H1 (cell line): ENCODE results near the gene PTPA. TPM values are rescaled to one million over a fixed set of nuclear protein-coding genes. Genes with fewer than 3 reads are reported as not detected.
A peak's percentile ranks its signal among the peaks of the same experiment; 100 is the strongest.

Experiments used
- CTCF ChIA-PET: fragments of 300-600 bp; sonication (Branson Sonifier 250); formaldehyde crosslinking; loops from one replicate; lab custom pipeline; 2021; ENCODE audit not compliant: partially characterized antibody; lab: Charles Lee
- POLR2A ChIA-PET: fragments of 300-600 bp; sonication (Branson Sonifier 250); formaldehyde crosslinking; loops from one replicate; lab custom pipeline; 2021; ENCODE audit warnings: inconsistent platforms; ENCODE audit not compliant: partially characterized antibody; lab: Charles Lee
- DNase-seq, 2 experiments: peaks; one replicate each; pipeline versions ENCODE4 v3.0.0 to v3.0.0-alpha.2; 2010 to 2022; ENCODE audit warnings: low spot score in 2 of 2, low read depth in 1 of 2, mixed read lengths in 1 of 2
- FAIRE-seq: peaks from 2 replicates; lab custom pipeline; 2011; peaks lifted over from hg19 to GRCh38; lab: Jason Lieb, UNC
- H2AFZ ChIP-seq: 2 replicates; pipeline ENCODE4 v1.8.1; 2012; ENCODE audit warnings: low read length, inconsistent platforms
- H2AK5ac ChIP-seq: 2 replicates; pipeline ENCODE4 v1.6.1; 2013; ENCODE audit warnings: low read depth, low read length
- H2BK120ac ChIP-seq: replicated peaks from 2 replicates; pipeline ENCODE3; 2013; ENCODE audit warnings: low read depth, low read length, inconsistent platforms
- H2BK12ac ChIP-seq: 2 replicates; pipeline ENCODE4 v1.6.1; 2013; ENCODE audit warnings: low read depth, low read length
- H2BK15ac ChIP-seq: 2 replicates; pipeline ENCODE4 v1.6.1; 2013; ENCODE audit warnings: low read length
- H2BK20ac ChIP-seq: 2 replicates; pipeline ENCODE4 v1.6.1; 2013; ENCODE audit warnings: low read length
- H2BK5ac ChIP-seq: 2 replicates; pipeline ENCODE4 v1.6.1; 2013; ENCODE audit warnings: low read depth, low read length
- H3K14ac ChIP-seq: 2 replicates; pipeline ENCODE4 v1.6.1; 2013; ENCODE audit warnings: inconsistent platforms; ENCODE audit not compliant: insufficient read length
- H3K18ac ChIP-seq: 2 replicates; pipeline ENCODE4 v1.6.1; 2013; ENCODE audit warnings: low read length; ENCODE audit errors: extremely low read depth
- H3K23ac ChIP-seq: 2 replicates; pipeline ENCODE4 v1.6.1; 2013; ENCODE audit warnings: inconsistent platforms; ENCODE audit not compliant: insufficient read length
- H3K23me2 ChIP-seq: 2 replicates; pipeline ENCODE4 v1.6.1; 2013; ENCODE audit warnings: low read depth, low read length
- H3K27ac ChIP-seq: 2 replicates; pipeline ENCODE4 v1.6.1; 2011; ENCODE audit warnings: low read depth, low read length, inconsistent platforms
- H3K27me3 ChIP-seq, 4 experiments: replicated peaks in 1 of 4; 1 replicate in 1 of 4; 2 replicates in 3 of 4; pipeline versions ENCODE4 v1.6.1 to v1.8.1; 2011 to 2013; ENCODE audit warnings: low read length in 3 of 4, mild to moderate bottlenecking in 3 of 4, inconsistent platforms in 2 of 4, mixed read lengths in 2 of 4, moderate library complexity in 1 of 4; ENCODE audit not compliant: control insufficient read depth in 3 of 4, insufficient read depth in 3 of 4; ENCODE audit errors: extremely low read depth in 1 of 4
- H3K36me3 ChIP-seq, 4 experiments: 2 replicates each; pipeline versions ENCODE4 v1.6.1 to v1.8.1; 2011 to 2013; ENCODE audit warnings: mild to moderate bottlenecking in 4 of 4, low read length in 3 of 4, moderate library complexity in 2 of 4, control low read depth in 1 of 4, inconsistent platforms in 1 of 4; ENCODE audit not compliant: insufficient read depth in 4 of 4, control insufficient read depth in 2 of 4
- H3K4ac ChIP-seq: replicated peaks from 2 replicates; pipeline ENCODE3; 2013; ENCODE audit warnings: low read length, low read depth, mixed read lengths, inconsistent platforms; ENCODE audit not compliant: insufficient read length
- H3K4me1 ChIP-seq, 4 experiments: replicated peaks in 1 of 4; 1 replicate in 1 of 4; 2 replicates in 3 of 4; pipeline versions ENCODE4 v1.6.1 to v1.8.1; 2011 to 2013; ENCODE audit warnings: low read length in 3 of 4, inconsistent platforms in 2 of 4, mixed read lengths in 1 of 4; ENCODE audit not compliant: insufficient read depth in 4 of 4, control insufficient read depth in 3 of 4
- H3K4me2 ChIP-seq, 2 experiments: 2 replicates each; pipeline versions ENCODE4 v1.6.1 to v1.8.1; 2011 to 2013; ENCODE audit warnings: low read depth in 2 of 2, low read length in 2 of 2, control low read depth in 1 of 2, inconsistent platforms in 1 of 2, mild to moderate bottlenecking in 1 of 2; ENCODE audit not compliant: insufficient read depth in 1 of 2
- H3K4me3 ChIP-seq, 4 experiments: fragments of 200-600, 300-600 bp in 1 of 4; sonication (generic), shearing (Covaris generic), sonication (Bioruptor Twin) in 1 of 4; 2 replicates each; pipeline versions ENCODE4 v1.5.1 to v1.8.1; 2011 to 2016; ENCODE audit warnings: low read length in 4 of 4, low read depth in 3 of 4, control low read depth in 2 of 4, inconsistent platforms in 2 of 4, mild to moderate bottlenecking in 2 of 4, mixed read lengths in 1 of 4, moderate library complexity in 1 of 4; ENCODE audit not compliant: insufficient read depth in 2 of 4; ENCODE audit errors: extremely low read depth in 1 of 4
- H3K56ac ChIP-seq: replicated peaks from 2 replicates; pipeline ENCODE3; 2013; ENCODE audit warnings: low read depth, mild to moderate bottlenecking, mixed read lengths, low read length, inconsistent platforms; ENCODE audit not compliant: insufficient read length
- H3K79me1 ChIP-seq: 2 replicates; pipeline ENCODE4 v1.6.1; 2013; ENCODE audit warnings: low read depth, low read length, control low read depth
- H3K79me2 ChIP-seq, 2 experiments: 2 replicates each; pipeline versions ENCODE4 v1.6.1 to v1.8.1; 2012 to 2013; ENCODE audit warnings: low read length in 2 of 2, mild to moderate bottlenecking in 2 of 2, inconsistent platforms in 1 of 2; ENCODE audit not compliant: insufficient read depth in 2 of 2, control insufficient read depth in 1 of 2
- H3K9ac ChIP-seq, 4 experiments: replicated peaks in 1 of 4; 1 replicate in 1 of 4; 2 replicates in 3 of 4; pipeline versions ENCODE4 v1.6.1 to v1.8.1; 2011 to 2013; ENCODE audit warnings: low read depth in 3 of 4, low read length in 3 of 4, control low read depth in 2 of 4, mild to moderate bottlenecking in 2 of 4, moderate library complexity in 2 of 4, inconsistent platforms in 1 of 4; ENCODE audit errors: extremely low read depth in 1 of 4
- H3K9me3 ChIP-seq, 2 experiments: 2 replicates each; pipeline versions ENCODE4 v1.6.1 to v1.8.1; 2012 to 2013; ENCODE audit warnings: mild to moderate bottlenecking in 2 of 2, moderate library complexity in 2 of 2, control low read depth in 1 of 2, inconsistent platforms in 1 of 2, low read depth in 1 of 2, low read length in 1 of 2, mixed read lengths in 1 of 2; ENCODE audit not compliant: insufficient read depth in 2 of 2
- H4K20me1 ChIP-seq, 2 experiments: replicated peaks in 1 of 2; 2 replicates each; pipeline versions ENCODE3 to v1.8.1; 2011 to 2013; ENCODE audit warnings: inconsistent platforms in 2 of 2, low read length in 2 of 2, mild to moderate bottlenecking in 1 of 2; ENCODE audit not compliant: insufficient read depth in 2 of 2, control insufficient read depth in 1 of 2
- H4K5ac ChIP-seq: 2 replicates; pipeline ENCODE4 v1.6.1; 2013; ENCODE audit warnings: low read length, low read depth, mixed read lengths, inconsistent platforms; ENCODE audit not compliant: insufficient read length
- H4K8ac ChIP-seq: 2 replicates; pipeline ENCODE4 v1.8.0; 2013; ENCODE audit warnings: mild to moderate bottlenecking, moderate library complexity, low read length, inconsistent platforms; ENCODE audit not compliant: insufficient read depth; ENCODE audit errors: extremely low read depth
- H4K91ac ChIP-seq: replicated peaks from 2 replicates; pipeline ENCODE3; 2013; ENCODE audit warnings: low read length, mixed read lengths, inconsistent platforms; ENCODE audit not compliant: insufficient read length
- ASH2L ChIP-seq: fragments of 200-600, 300-600 bp; sonication (generic); IDR thresholded peaks from one replicate; pipeline ENCODE4 v1.7.1; 2017; ENCODE audit warnings: low read length
- BCL11A ChIP-seq, 2 experiments: IDR thresholded peaks; one replicate each; pipeline ENCODE4 v1.6.1; 2011; ENCODE audit warnings: low read depth in 2 of 2, low read length in 2 of 2, mild to moderate bottlenecking in 2 of 2
- BRCA1 ChIP-seq: IDR thresholded peaks from 2 replicates; pipeline ENCODE4 v1.6.1; 2012; ENCODE audit warnings: low read depth, low read length, improper control_type of control experiment
- CBX5 ChIP-seq: fragments of 300-800, 300-1000 bp; sonication (generic); IDR thresholded peaks from 2 replicates; pipeline ENCODE4 v1.7.1; 2016; ENCODE audit warnings: antibody characterized with exemption, low read length, low read depth
- CBX8 ChIP-seq: fragments of 300-800, 300-1000 bp; sonication (generic); IDR thresholded peaks from 2 replicates; pipeline ENCODE4 v1.7.1; 2016; ENCODE audit warnings: low read depth, low read length, borderline replicate concordance
- EGR1 ChIP-seq: IDR thresholded peaks from 2 replicates; pipeline ENCODE4 v1.6.1; 2011; ENCODE audit warnings: low read depth, low read length, borderline replicate concordance
- JUN ChIP-seq: IDR thresholded peaks from 2 replicates; pipeline ENCODE4 v1.6.1; 2011; ENCODE audit warnings: low read depth, mild to moderate bottlenecking, improper control_type of control experiment, low read length
- JUND ChIP-seq: IDR thresholded peaks from 2 replicates; pipeline ENCODE4 v1.6.1; 2011; ENCODE audit warnings: mild to moderate bottlenecking, improper control_type of control experiment, low read length
- KDM1A ChIP-seq: fragments of 200-600, 300-600 bp; sonication (generic); IDR thresholded peaks from 2 replicates; pipeline ENCODE4 v1.7.1; 2016; ENCODE audit warnings: mild to moderate bottlenecking, low read length, borderline replicate concordance
- MAX ChIP-seq: IDR thresholded peaks from 2 replicates; pipeline ENCODE4 v1.6.1; 2012; ENCODE audit warnings: inconsistent platforms
- POLR2A ChIP-seq, 2 experiments: IDR thresholded peaks; 1 replicate in 1 of 2; 2 replicates in 1 of 2; pipeline ENCODE4 v1.6.1; 2011; ENCODE audit warnings: low read depth in 2 of 2, low read length in 2 of 2, mild to moderate bottlenecking in 2 of 2; ENCODE audit errors: control extremely low read depth in 1 of 2
- RXRA ChIP-seq: IDR thresholded peaks from 2 replicates; pipeline ENCODE4 v1.6.1; 2011; ENCODE audit warnings: low read depth, mild to moderate bottlenecking, low read length, moderate library complexity; ENCODE audit not compliant: insufficient read depth
- SRF ChIP-seq: IDR thresholded peaks from 2 replicates; pipeline ENCODE4 v1.6.1; 2011; ENCODE audit warnings: mild to moderate bottlenecking, low read depth, low read length, moderate library complexity
- TEAD4 ChIP-seq: IDR thresholded peaks from 2 replicates; pipeline ENCODE4 v1.6.1; 2012; ENCODE audit warnings: low read depth, low read length, inconsistent platforms, mixed read lengths
- WGBS, 2 experiments: shearing (Covaris generic) in 1 of 2; methylation state at CpG; one replicate each; pipeline versions ENCODE4 v1.1.6 to v1.1.7; 2013 to 2015; ENCODE audit warnings: low lambda C conversion rate in 2 of 2, mixed read lengths in 2 of 2, inconsistent platforms in 1 of 2, low coverage in 1 of 2, missing lambda C conversion rate in 1 of 2; ENCODE audit not compliant: insufficient replicate concordance in 2 of 2, insufficient coverage in 1 of 2, insufficient read length in 1 of 2; ENCODE audit errors: extremely low coverage in 1 of 2, missing lambda C conversion rate in 1 of 2; 5-methylcytosine and 5-hydroxymethylcytosine counted together
- polyA plus RNA-seq, 7 experiments: library from polyadenylated mRNA; depleted of rRNA in 3 of 7; stranded (reverse) in 5 of 7; unstranded in 2 of 7; fragments of >200 nt in 5 of 7; fragments of 200-250 nt in 2 of 7; gene quantifications; 1 replicate in 5 of 7; 2 replicates in 1 of 7; 4 replicates in 1 of 7; pipeline versions ENCODE4 v1.2.1 to v1.2.3, GENCODE V29; 2011 to 2013; ENCODE audit warnings: missing spikeins in 2 of 7, mixed read lengths in 2 of 7
- total RNA-seq: library from RNA; stranded (reverse); fragmentation: NEBNext Ultra II Directional; extraction: Animal tissue kit (Norgen Biotek cat#: 25700); gene quantifications from 2 replicates; pipeline ENCODE4 v1.2.1, GENCODE V29; 2021

The PTPA gene
- total and polyA plus RNA-seq, 2 of the 8 experiments (the other 6 are each of a cell fraction or from before 2014, with no cell fraction given): 114 to 145 TPM

- CTCF ChIA-PET: interaction anchor here (0.8 to 36.8 kb wide), 4 partner anchors 10 to 22 kb away, joined by 3 to 831 read pairs (median 5); partner anchors contain the start of gene IER5L
Measured at GRCh38 chr9:129150122-129150521, 38.9 kb downstream of the PTPA start.

More at GRCh38 chr9:129150122-129150521, 38.9 kb downstream of the PTPA start:
- no peak overlapping the region for H2AK5ac ChIP-seq
- no peak overlapping the region for H3K56ac ChIP-seq
- H2AFZ ChIP-seq: no peak overlapping the region
- H3K27me3 ChIP-seq: no peaks in the 10 kb centered on the region
- H3K23ac ChIP-seq: no peak overlapping the region
- peaks cover 7 to 14% (median 11%) of the 10 kb centered on the region in 4 experiments for H3K4me1 ChIP-seq
- no peak overlapping the region for H3K4ac ChIP-seq
- no peak overlapping the region for H3K14ac ChIP-seq
- no peak overlapping the region for H2BK15ac ChIP-seq
- TF ChIP-seq MAX: no peak
- no peak for TF ChIP-seq EGR1
- TF ChIP-seq BCL11A (IDR thresholded peaks at IDR 0.05; ENCODE audit: low read depth in 2 of 2, low read length in 2 of 2): no peak
- TF ChIP-seq POLR2A (IDR thresholded peaks at IDR 0.05; ENCODE audit: control extremely low read depth in 1 of 2, low read depth in 2 of 2, low read length in 2 of 2): no peak
- TF ChIP-seq CBX8: no peak
- no peak for TF ChIP-seq SRF
- TF ChIP-seq RXRA: no peak
- no peak for TF ChIP-seq CBX5
- no peak for TF ChIP-seq JUND
- TF ChIP-seq KDM1A: no peak
- TF ChIP-seq TEAD4: no peak
- TF ChIP-seq JUN: no peak
- no peak for TF ChIP-seq BRCA1
- TF ChIP-seq ASH2L: no peak
- TF ChIP-seq, all 59 proteins: peak for 0
- Histone ChIP-seq H3K9me3 (no peaks in the 10 kb centered on the region), H2BK5ac (no peak overlapping the region), H4K5ac (no peak overlapping the region), H2BK20ac (no peak overlapping the region), H4K8ac (0 out of 2 replicates have a peak overlapping the region, but pooled peaks have one; percentile 57), H3K18ac (no peak overlapping the region), H3K79me2 (no peaks in the 10 kb centered on the region; a peak in 1 of 4 replicates), H3K4me2 (no peak overlapping the region), H2BK120ac (no peak overlapping the region), H3K9ac (no peak overlapping the region), H4K91ac (no peak overlapping the region), H3K27ac (no peak overlapping the region), H3K79me1 (peaks cover 9% of the 10 kb centered on the region), H3K23me2 (no peaks in the 10 kb centered on the region), H3K36me3 (peaks cover 0 to 13% (median 5%) of the 10 kb centered on the region in 4 experiments; a peak in 4 of 8 replicates), H2BK12ac (no peak overlapping the region), H3K4me3 (no peak overlapping the region), H4K20me1 (peaks cover 2 to 17% of the 10 kb centered on the region in 2 experiments)
- FAIRE-seq (no peak), DNase-seq (no peak)
- WGBS, 2 experiments: 88% methylated on average over 8 of the region's 10 CpGs; no CpG with 5 or more reads in 1 of the 2 experiments
- POLR2A ChIA-PET: interaction anchor here (0.7 to 6.6 kb wide), 4 partner anchors 8 to 447 kb away, joined by 3 to 37 read pairs (median 4); no protein-coding TSS in a partner anchor
